ENCODE data around the gene FOLR2. TPM values are rescaled to one million over a fixed set of nuclear protein-coding genes. Genes with fewer than 3 reads are reported as not detected.

Gene FOLR2
- polyA plus RNA-seq, 1 donor (not counting 4 experiments of a cell fraction or from before 2014, with no cell fraction given) = not detected

DNA sequence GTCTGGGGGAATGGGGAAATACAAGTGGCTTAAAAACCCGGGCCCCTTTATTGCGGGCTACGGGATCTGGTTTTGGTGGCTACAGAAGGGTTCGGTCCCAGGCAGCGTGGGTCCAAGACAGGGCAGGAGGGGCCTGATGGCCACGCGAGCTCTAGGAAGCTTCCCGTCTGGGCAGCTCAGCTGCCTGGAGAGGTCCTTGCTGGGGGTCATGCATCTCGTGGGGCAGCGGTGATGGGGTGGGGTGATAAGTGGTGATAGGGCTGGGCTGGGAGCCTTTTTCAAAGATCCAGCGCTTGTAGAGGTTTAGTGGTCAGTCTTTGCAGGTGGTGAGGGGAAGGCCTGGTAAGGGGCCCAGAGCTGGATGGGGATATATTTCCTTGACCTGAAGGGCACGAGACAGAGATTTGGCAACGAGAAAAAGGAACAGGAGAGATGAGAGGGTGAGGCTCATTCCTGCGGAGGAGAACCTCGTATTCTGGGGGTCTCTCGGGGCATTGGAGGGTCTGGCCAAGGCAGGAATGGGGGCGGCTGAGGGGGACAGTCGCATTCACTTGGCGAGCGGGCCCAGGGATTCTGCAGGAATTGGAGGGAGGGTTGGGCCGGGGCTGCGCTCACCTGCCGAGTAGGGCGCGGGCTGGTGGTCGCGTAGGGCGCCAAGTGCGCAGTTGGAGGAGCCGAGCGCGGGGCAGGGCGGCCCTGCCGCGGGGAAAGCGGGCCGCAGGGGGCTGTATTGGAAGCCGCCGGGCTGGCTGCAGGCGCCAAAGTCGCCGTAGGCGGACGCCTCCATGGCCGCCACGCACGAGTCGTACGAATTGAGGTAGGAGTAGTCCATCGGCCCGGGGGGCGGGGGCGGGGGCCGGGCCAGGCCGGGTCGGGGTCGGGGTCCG is 26.8 kb downstream of the FOLR2 start:
- H2AFZ ChIP-seq (ENCODE audit: control insufficient read depth, low read length) = no peak overlapping the region
- H3K27ac ChIP-seq (ENCODE audit: control insufficient read depth, insufficient read depth, low read length) = no peak overlapping the region
- no peak overlapping the region for H3K9ac ChIP-seq (ENCODE audit: control insufficient read depth, extremely low read depth, insufficient read depth, low read length)
- no peak for DNase-seq (ENCODE audit: low read depth, low spot score)
- no peaks in the 10 kb centered on the region for H3K79me2 ChIP-seq (ENCODE audit: control insufficient read depth, insufficient read depth, low read length)
- TF ChIP-seq EZH2 (IDR thresholded peaks at IDR 0.05; ENCODE audit: low read length) (peak; percentile 57), CTCF (optimal IDR thresholded peaks at IDR 0.05 in 1 of 3, IDR thresholded peaks at IDR 0.05 in 1 of 3, conservative IDR thresholded peaks at IDR 0.05 in 1 of 3; ENCODE audit: extremely low read depth in 1 of 3, insufficient read depth in 2 of 3, low read length in 3 of 3) (no peak)
- no peak for FAIRE-seq
- peaks cover 64% of the 10 kb centered on the region for H3K27me3 ChIP-seq (ENCODE audit: control insufficient read depth, extremely low read depth, insufficient read depth, low read length)
- no peaks in the 10 kb centered on the region for H3K9me1 ChIP-seq (ENCODE audit: control insufficient read depth, extremely low read depth, insufficient read depth, low read length)
- peaks cover 4% of the 10 kb centered on the region for H3K4me1 ChIP-seq (ENCODE audit: control insufficient read depth, extremely low read depth, insufficient read depth, low read length)
- H4K20me1 ChIP-seq (ENCODE audit: control insufficient read depth, extremely low read depth, insufficient read depth, low read length) = no peaks in the 10 kb centered on the region
- H3K4me2 ChIP-seq (ENCODE audit: control insufficient read depth, extremely low read depth, insufficient read depth, low read depth, low read length) = no peak overlapping the region
- dilution Hi-C loops (cut with MboI; ENCODE audit: extremely low pct_ligation_motif_present, low sequenced_read_pairs) = no loop called here
- H3K36me3 ChIP-seq (ENCODE audit: control insufficient read depth in 2 of 2, extremely low read depth in 1 of 2, insufficient read depth in 2 of 2, low read length in 2 of 2) = peaks cover under 1 to 3% of the 10 kb centered on the region in 2 experiments
- H3K9me3 ChIP-seq (ENCODE audit: control insufficient read depth, low read depth, low read length) = no peaks in the 10 kb centered on the region
- no peak overlapping the region for H3K4me3 ChIP-seq (ENCODE audit: control insufficient read depth in 2 of 3, extremely low read depth in 1 of 3, insufficient read depth in 2 of 3, low read depth in 1 of 3, low read length in 3 of 3)

DNA sequence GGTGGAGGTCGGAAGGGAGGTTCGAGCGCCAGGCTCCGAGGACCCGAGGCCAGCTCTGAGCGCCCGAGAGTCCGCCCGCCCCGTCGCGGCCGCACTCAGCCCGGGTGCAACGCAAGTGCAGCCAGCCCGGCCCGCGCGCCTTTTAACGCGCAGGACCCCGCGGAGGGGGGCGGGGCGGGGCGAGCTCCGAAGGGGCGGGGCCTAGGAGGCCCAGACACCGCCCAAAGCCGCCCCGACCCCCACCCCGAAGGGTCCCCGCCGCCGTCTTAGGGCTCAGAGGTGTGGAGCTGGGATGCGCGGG is 27.4 kb downstream of the FOLR2 start, which contains the start of gene PHOX2A:
PHOX2A (minus strand) TSS at position 117 of the 301 bp plus-strand sequence. CDS start 172 bp downstream, outside the sequence.
- no peaks in the 10 kb centered on the region for H3K36me3 ChIP-seq (ENCODE audit: control insufficient read depth in 2 of 2, extremely low read depth in 1 of 2, insufficient read depth in 2 of 2, low read length in 2 of 2)
- no peaks in the 10 kb centered on the region for H3K9me3 ChIP-seq (ENCODE audit: control insufficient read depth, low read depth, low read length)
- H3K27ac ChIP-seq (ENCODE audit: control insufficient read depth, insufficient read depth, low read length) = no peak within 1 kb of the TSS
- peaks cover 68% of the 10 kb centered on the region for H3K27me3 ChIP-seq (ENCODE audit: control insufficient read depth, extremely low read depth, insufficient read depth, low read length)
- H3K9ac ChIP-seq (ENCODE audit: control insufficient read depth, extremely low read depth, insufficient read depth, low read length) = no peak within 1 kb of the TSS
- no peaks in the 10 kb centered on the region for H4K20me1 ChIP-seq (ENCODE audit: control insufficient read depth, extremely low read depth, insufficient read depth, low read length)
- FAIRE-seq = no peak
- no peak within 1 kb of the TSS for H3K4me2 ChIP-seq (ENCODE audit: control insufficient read depth, extremely low read depth, insufficient read depth, low read depth, low read length)
- no peaks in the 10 kb centered on the region for H3K9me1 ChIP-seq (ENCODE audit: control insufficient read depth, extremely low read depth, insufficient read depth, low read length)
- no peak for DNase-seq (ENCODE audit: low read depth, low spot score)
- H3K4me1 ChIP-seq (ENCODE audit: control insufficient read depth, extremely low read depth, insufficient read depth, low read length) = peaks cover 4% of the 10 kb centered on the region
- dilution Hi-C loops (cut with MboI; ENCODE audit: extremely low pct_ligation_motif_present, low sequenced_read_pairs) = no loop called here
- H3K79me2 ChIP-seq (ENCODE audit: control insufficient read depth, insufficient read depth, low read length) = no peaks in the 10 kb centered on the region
- H3K4me3 ChIP-seq (ENCODE audit: control insufficient read depth in 2 of 3, extremely low read depth in 1 of 3, insufficient read depth in 2 of 3, low read depth in 1 of 3, low read length in 3 of 3) = no peak within 1 kb of the TSS
- H2AFZ ChIP-seq (ENCODE audit: control insufficient read depth, low read length) = no peak within 1 kb of the TSS
- TF ChIP-seq EZH2 (IDR thresholded peaks at IDR 0.05; ENCODE audit: low read length) = no peak
- no peak for TF ChIP-seq CTCF (optimal IDR thresholded peaks at IDR 0.05 in 1 of 3, IDR thresholded peaks at IDR 0.05 in 1 of 3, conservative IDR thresholded peaks at IDR 0.05 in 1 of 3; ENCODE audit: extremely low read depth in 1 of 3, insufficient read depth in 2 of 3, low read length in 3 of 3)

Measured in keratinocyte (primary cell).